Fibroblast of skin of abdomen (primary cell): ENCODE data around the gene PDCD4.

Experiments used
- DNase-seq: peaks from one replicate; pipeline ENCODE4 v3.0.0-alpha.2; 2013

Gene PDCD4

GRCh38 chr10:110919971-110920881 is 48.5 kb downstream of the PDCD4 start:
- peak; percentile 36 for DNase-seq

- DNase-seq: no peak
These were observed 52.2 kb downstream of the PDCD4 start for GRCh38 chr10:110923856-110924493.

- DNase-seq: no peak
These were observed 55.7 kb downstream of the PDCD4 start for GRCh38 chr10:110927461-110927860.

GRCh38 chr10:110931769-110932381 is 60.1 kb downstream of the PDCD4 start:
- DNase-seq: no peak

- DNase-seq: no peak
These were observed 60.9 kb downstream of the PDCD4 start for GRCh38 chr10:110932505-110933180.

GRCh38 chr10:110936757-110937156 is 65.0 kb downstream of the PDCD4 start:
- DNase-seq: no peak

- no peak for DNase-seq
These were observed 67.7 kb downstream of the PDCD4 start for GRCh38 chr10:110939419-110939818.

- DNase-seq: peak; percentile 59
These were observed 73.2 kb downstream of the PDCD4 start for GRCh38 chr10:110944792-110945396.

- no peak for DNase-seq
These were observed 74.8 kb downstream of the PDCD4 start for GRCh38 chr10:110946496-110946895.

GRCh38 chr10:110947061-110947595 is 75.4 kb downstream of the PDCD4 start:
- DNase-seq: peak; percentile 55
